Keratinocyte (primary cell): ENCODE measurements around the gene AP3M1.

Experiments used
- CTCF ChIP-seq, 3 experiments: IDR thresholded peaks in 1 of 3; conservative IDR thresholded peaks in 1 of 3; optimal IDR thresholded peaks in 1 of 3; 2 replicates in 2 of 3; 3 replicates in 1 of 3; pipeline versions ENCODE3 to v1.5.1; 2011; ENCODE audit warnings: low read length in 3 of 3, mild to moderate bottlenecking in 3 of 3, moderate library complexity in 2 of 3, control low read depth in 1 of 3, inconsistent platforms in 1 of 3; ENCODE audit not compliant: insufficient read depth in 2 of 3; ENCODE audit errors: extremely low read depth in 1 of 3
- EZH2 ChIP-seq: IDR thresholded peaks from one replicate; pipeline ENCODE4 v1.6.1; 2012; ENCODE audit warnings: inconsistent platforms, mild to moderate bottlenecking, low read length, moderate library complexity

DNA sequence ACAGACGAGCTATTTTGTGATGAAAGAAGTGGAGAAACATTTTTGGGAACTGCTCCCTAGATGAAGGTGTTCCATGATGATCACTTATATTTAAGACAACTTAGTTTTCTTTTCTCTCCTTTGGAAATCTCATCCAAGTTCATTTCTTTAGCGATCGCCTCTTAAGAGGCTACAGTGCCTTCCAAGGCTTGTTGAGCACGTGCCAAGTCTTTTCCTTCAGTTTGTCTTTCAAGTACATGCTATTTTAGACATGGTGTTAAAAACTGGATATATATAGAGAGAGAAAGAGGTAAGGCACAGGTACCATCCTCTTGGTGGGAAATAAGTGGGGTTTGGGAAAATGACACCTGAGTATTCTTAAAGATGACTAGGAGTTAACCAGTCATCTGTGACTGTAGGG lies 3.0 kb upstream of the AP3M1 start:
- no peak for TF ChIP-seq CTCF (optimal IDR thresholded peaks at IDR 0.05 in 1 of 3, IDR thresholded peaks at IDR 0.05 in 1 of 3, conservative IDR thresholded peaks at IDR 0.05 in 1 of 3; ENCODE audit: extremely low read depth in 1 of 3, insufficient read depth in 2 of 3, low read length in 3 of 3)
- no peak for TF ChIP-seq EZH2
